GM12892 (cell line): ENCODE results near the gene PIK3C2B.

Experiments used
- POLR2A ChIP-seq: IDR thresholded peaks from 2 replicates; pipeline ENCODE4 v1.6.1; 2011; ENCODE audit warnings: low read depth, low read length, control low read depth
- POLR2AphosphoS5 ChIP-seq: IDR thresholded peaks from 2 replicates; pipeline ENCODE4 v1.6.1; 2011; ENCODE audit warnings: low read depth, low read length, control low read depth

DNA sequence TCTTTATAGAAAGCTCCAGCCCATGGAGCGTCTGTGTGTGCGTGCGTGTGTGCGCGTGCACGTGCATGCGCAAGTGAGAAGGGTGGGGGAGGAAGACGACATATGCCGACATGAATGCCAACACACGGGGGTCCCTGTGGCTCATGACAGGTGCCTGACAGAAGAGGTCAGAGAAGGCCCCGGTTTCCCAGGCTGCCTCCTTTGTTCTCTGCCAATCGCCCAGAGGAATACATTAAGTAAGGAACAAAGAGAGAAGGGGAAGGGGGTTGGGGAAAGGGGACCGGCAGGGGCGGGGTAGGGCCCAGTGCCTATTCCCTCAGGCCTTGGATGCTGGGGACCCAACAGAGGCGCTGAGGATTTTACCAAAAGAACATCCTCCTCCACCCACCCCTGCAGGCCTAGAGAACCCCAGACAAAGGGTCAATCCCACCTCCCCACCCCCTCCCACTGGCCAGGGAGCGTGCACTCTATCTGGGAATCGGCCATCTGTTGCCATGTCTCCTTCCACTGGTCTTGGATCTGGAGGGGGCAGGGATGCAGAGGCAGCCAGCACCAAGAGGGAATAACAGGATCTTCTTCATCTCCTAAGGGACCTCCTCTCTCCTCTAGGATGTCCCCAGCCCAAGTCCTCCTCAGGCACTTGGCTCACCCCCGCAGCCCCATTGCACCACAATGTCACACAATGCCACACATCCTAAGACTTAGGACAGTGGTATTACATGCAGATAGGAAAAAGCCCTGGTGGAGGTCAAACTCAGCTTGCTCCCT lies 39.4 kb downstream of the PIK3C2B start:
- TF ChIP-seq POLR2A (no peak), POLR2AphosphoS5 (no peak)
